ENCODE measurements around the gene GJC3. TPM values are rescaled to one million over a fixed set of nuclear protein-coding genes. Genes with fewer than 3 reads are reported as not detected.
"Not testable (repeated sequence)": the region's sequence is repeated elsewhere in the genome, so short reads cannot be mapped to it uniquely, and the experiment has no call there.

Gene GJC3, protein sequence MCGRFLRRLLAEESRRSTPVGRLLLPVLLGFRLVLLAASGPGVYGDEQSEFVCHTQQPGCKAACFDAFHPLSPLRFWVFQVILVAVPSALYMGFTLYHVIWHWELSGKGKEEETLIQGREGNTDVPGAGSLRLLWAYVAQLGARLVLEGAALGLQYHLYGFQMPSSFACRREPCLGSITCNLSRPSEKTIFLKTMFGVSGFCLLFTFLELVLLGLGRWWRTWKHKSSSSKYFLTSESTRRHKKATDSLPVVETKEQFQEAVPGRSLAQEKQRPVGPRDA
- 10 to 100 TPM in 1 of 3 donors, 1 to 10 TPM in 1, under 1 TPM in 1; 0.80 to 25.6 (median 6.6) TPM for total RNA-seq

DNA sequence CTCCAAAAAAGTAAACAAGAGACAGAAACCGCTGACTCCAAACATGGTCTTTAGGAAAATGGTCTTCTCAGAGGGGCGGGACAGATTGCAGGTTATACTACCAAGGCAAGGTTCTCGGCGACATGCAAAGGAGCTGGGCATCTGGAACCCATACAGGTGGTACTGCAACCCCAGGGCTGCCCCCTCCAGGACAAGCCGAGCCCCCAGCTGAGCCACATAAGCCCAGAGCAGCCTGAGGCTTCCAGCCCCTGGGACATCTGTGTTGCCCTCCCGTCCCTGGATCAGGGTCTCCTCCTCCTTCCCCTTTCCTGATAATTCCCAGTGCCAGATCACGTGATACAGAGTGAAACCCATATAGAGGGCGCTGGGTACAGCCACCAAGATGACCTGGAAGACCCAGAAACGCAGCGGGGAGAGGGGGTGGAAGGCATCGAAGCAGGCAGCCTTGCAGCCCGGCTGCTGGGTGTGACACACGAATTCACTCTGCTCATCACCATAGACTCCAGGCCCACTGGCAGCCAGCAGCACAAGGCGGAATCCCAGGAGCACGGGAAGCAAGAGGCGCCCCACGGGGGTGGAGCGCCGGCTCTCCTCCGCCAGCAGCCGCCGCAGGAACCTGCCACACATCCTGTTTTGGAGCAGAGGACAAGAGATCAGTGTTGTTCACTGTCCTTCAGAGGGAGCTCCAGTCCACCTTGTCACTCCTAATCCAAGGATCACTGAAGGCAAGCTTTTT is at the start of gene GJC3:
Gene GJC3, minus strand, starts transcription at position 627 of the 736 bp plus-strand sequence. Its CDS starts 0 bp downstream, at position 627.
- Histone ChIP-seq H3K4me1 (peaks cover 0 to 7% of the 10 kb centered on the region in 2 donors), H3K9me3 (no peaks in the 10 kb centered on the region), H3K27ac (peak within 1 kb of the TSS; percentile 50 to 59), H3K27me3 (no peaks in the 10 kb centered on the region), H3K4me3 (peak within 1 kb of the TSS in 2 of 3 donors; percentile 39 to 61), H3K36me3 (no peaks in the 10 kb centered on the region)
- DNase-seq (ENCODE audit: low spot score in 2 of 2) = peak; percentile 62 to 66
- TF ChIP-seq POLR2A (IDR thresholded peaks at IDR 0.05) = no peak
- TF ChIP-seq, protein P1, sequence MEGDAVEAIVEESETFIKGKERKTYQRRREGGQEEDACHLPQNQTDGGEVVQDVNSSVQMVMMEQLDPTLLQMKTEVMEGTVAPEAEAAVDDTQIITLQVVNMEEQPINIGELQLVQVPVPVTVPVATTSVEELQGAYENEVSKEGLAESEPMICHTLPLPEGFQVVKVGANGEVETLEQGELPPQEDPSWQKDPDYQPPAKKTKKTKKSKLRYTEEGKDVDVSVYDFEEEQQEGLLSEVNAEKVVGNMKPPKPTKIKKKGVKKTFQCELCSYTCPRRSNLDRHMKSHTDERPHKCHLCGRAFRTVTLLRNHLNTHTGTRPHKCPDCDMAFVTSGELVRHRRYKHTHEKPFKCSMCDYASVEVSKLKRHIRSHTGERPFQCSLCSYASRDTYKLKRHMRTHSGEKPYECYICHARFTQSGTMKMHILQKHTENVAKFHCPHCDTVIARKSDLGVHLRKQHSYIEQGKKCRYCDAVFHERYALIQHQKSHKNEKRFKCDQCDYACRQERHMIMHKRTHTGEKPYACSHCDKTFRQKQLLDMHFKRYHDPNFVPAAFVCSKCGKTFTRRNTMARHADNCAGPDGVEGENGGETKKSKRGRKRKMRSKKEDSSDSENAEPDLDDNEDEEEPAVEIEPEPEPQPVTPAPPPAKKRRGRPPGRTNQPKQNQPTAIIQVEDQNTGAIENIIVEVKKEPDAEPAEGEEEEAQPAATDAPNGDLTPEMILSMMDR (IDR thresholded peaks at IDR 0.05) = peak; percentile 32 to 67 (median 36)
- peak in 1 of 3 donors; percentile 23 for TF ChIP-seq POLR2AphosphoS5 (IDR thresholded peaks at IDR 0.05)
- intact Hi-C loops (cut with DNase I; ENCODE audit: low total_unique reads) = no loop called here

GRCh38 chr7:99976626-99977025 is 47.2 kb upstream of the GJC3 start:
- intact Hi-C loops (cut with DNase I; ENCODE audit: low total_unique reads) = no loop called here
- no peak for DNase-seq (ENCODE audit: low spot score in 2 of 2)
- no peaks in the 10 kb centered on the region for H3K9me3 ChIP-seq
- peak overlapping the region; percentile 81 to 83 for H3K27ac ChIP-seq
- H3K36me3 ChIP-seq = no peaks in the 10 kb centered on the region
- H3K4me3 ChIP-seq = no peak overlapping the region
- TF ChIP-seq, protein P1 (IDR thresholded peaks at IDR 0.05) = no peak
- TF ChIP-seq POLR2AphosphoS5 (IDR thresholded peaks at IDR 0.05) (no peak), POLR2A (IDR thresholded peaks at IDR 0.05) (no peak)
- H3K4me1 ChIP-seq = no peaks in the 10 kb centered on the region
- H3K27me3 ChIP-seq = no peaks in the 10 kb centered on the region

DNA sequence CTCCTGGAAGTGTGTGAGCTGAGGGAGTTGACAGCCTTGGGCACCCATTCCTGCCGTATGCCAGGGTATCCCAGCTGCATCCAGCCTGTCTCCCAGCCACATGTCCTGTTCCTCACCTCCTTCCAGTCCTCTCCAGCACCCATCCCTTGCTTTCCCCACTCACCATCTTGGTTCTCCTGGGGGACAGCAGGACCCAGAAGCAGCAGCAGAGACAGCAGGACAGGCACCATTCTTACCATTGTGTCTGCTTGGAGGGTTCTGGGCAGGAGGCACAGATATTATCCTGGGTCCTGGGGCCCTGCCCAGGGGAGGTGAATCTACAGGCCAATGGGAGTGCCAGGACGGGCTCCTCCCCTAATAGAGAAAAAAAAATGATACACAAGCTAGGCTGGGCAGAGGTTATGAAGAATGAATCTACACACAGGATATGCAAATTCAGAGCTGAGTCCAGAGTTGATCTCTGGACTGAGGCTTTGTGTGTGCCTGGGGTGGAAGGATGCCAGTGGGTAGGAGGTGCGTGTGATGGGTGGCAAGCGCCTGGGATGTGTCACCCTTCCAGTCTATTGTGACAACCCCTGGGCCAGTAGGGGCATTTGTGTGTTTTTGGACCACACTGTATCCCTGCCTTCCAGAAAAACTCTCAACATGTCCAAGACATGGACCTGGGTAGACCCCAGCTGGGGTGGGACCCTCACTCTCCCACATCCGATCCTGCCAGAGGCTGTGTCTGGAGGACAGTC is 46.5 kb upstream of the GJC3 start, which contains the start of gene AZGP1:
Gene AZGP1, minus strand, starts transcription at position 250 of the 740 bp plus-strand sequence. Its CDS starts 11 bp downstream, at position 239.
- intact Hi-C loops (cut with DNase I; ENCODE audit: low total_unique reads) = no loop called here

DNA sequence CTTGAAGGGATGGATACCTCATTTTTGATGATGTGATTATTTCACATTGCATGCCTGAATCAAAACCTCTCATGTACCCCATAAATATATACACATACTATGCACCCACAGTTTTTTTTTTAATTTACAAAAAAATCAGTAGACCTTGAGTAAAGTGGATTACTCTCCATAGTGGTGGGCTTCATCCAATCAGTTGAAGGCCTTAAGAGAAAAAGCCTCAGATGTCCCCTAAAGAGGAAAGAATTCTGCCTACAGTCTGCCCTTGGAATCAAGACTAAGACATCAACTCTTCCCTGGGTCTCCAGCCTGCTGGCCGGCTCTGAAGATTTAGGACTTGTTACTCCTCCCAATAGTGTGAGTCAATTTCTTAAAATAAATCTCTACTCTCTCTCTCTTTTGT is 45.3 kb upstream of the GJC3 start:
- Histone ChIP-seq H3K9me3 (no peaks in the 10 kb centered on the region), H3K4me3 (peak overlapping the region in 2 of 3 donors; percentile 61 to 67), H3K27me3 (no peaks in the 10 kb centered on the region), H3K4me1 (no peaks in the 10 kb centered on the region), H3K36me3 (no peaks in the 10 kb centered on the region), H3K27ac (peak overlapping the region; percentile 81 to 83)
- DNase-seq (ENCODE audit: low spot score in 2 of 2) = no peak
- TF ChIP-seq POLR2A (IDR thresholded peaks at IDR 0.05) (no peak), POLR2AphosphoS5 (IDR thresholded peaks at IDR 0.05) (no peak)
- TF ChIP-seq, protein P1 (IDR thresholded peaks at IDR 0.05) = no peak
- intact Hi-C loops (cut with DNase I; ENCODE audit: low total_unique reads) = no loop called here

More for the DNA sequence above, 46.5 kb upstream of the GJC3 start, which contains the start of gene AZGP1:
- Histone ChIP-seq H3K9me3 (no peaks in the 10 kb centered on the region), H3K27ac (peak within 1 kb of the TSS; percentile 81 to 83), H3K36me3 (no peaks in the 10 kb centered on the region), H3K4me3 (peak within 1 kb of the TSS in 2 of 3 donors; percentile 61 to 67), H3K27me3 (no peaks in the 10 kb centered on the region), H3K4me1 (no peaks in the 10 kb centered on the region)
- TF ChIP-seq, protein P1 (IDR thresholded peaks at IDR 0.05) = peak in 1 of 3 donors; percentile 7
- TF ChIP-seq POLR2AphosphoS5 (IDR thresholded peaks at IDR 0.05) (peak in 2 of 3 donors; percentile 69 to 79), POLR2A (IDR thresholded peaks at IDR 0.05) (no peak)
- DNase-seq (ENCODE audit: low spot score in 2 of 2) = peak; percentile 84 to 85

GRCh38 chr7:99973817-99974216 is 44.4 kb upstream of the GJC3 start:
- intact Hi-C loops (cut with DNase I; ENCODE audit: low total_unique reads); DNase-seq (ENCODE audit: low spot score in 2 of 2); H3K36me3 ChIP-seq; H3K9me3 ChIP-seq; H3K4me1 ChIP-seq; H3K27me3 ChIP-seq: not testable (repeated sequence)
- peak overlapping the region in 2 of 3 donors; percentile 61 to 67 for H3K4me3 ChIP-seq
- H3K27ac ChIP-seq = peak overlapping the region; percentile 29 to 50
